ENCODE data around the gene PFKFB1.

Gene PFKFB1

DNA sequence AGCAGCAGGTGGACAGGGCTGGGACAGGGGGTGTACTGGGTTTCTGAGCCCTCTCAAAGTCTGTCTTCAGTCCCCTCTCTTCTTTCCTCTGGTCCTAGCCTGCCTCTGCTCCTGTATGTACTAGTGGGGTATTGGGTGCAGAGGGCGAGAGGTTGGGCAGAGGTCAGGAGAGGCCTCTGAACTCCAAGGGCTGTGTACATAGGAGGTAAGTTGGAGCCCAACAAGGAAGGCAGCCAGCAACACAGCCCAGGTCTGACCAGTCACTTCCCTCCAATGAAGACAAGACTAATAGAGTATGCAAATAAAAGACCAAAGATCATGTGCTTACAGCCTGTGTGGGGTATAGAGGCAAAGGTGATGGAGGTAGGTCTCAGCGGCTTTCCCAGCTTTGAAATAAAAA is at the start of gene PFKFB1:
Gene PFKFB1, minus strand, starts transcription at position 90 of the 400 bp plus-strand sequence. CDS start 181 bp downstream, outside the sequence.
- DNase-seq (ENCODE audit: low read depth), result no peak

DNA sequence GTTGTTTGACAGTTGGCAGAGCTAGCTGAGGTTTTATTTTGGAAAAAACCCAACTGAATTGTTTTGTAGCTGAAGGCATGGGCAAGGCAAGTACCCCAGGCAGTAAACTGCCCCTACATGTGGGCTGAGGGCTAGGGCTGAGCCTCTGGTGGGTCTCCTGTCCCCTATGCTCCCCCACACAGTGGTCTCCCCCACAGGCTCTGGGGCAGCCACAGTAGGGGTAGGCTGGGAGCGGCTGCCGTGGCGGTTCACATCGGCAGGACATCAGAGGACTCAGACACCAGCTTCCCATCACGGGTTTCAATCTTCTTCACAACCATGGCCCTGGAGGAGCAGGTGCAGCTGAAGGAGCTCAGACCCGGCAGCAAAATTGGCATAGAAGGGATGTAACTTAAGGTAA is 47.5 kb upstream of the PFKFB1 start:
- no peak for DNase-seq (ENCODE audit: low read depth)

GRCh38 chrX:55039471-55039870 is 45.5 kb upstream of the PFKFB1 start:
- DNase-seq (ENCODE audit: low read depth), result no peak

GRCh38 chrX:55033429-55033828 is 39.4 kb upstream of the PFKFB1 start:
- no peak for DNase-seq (ENCODE audit: low read depth)

DNA sequence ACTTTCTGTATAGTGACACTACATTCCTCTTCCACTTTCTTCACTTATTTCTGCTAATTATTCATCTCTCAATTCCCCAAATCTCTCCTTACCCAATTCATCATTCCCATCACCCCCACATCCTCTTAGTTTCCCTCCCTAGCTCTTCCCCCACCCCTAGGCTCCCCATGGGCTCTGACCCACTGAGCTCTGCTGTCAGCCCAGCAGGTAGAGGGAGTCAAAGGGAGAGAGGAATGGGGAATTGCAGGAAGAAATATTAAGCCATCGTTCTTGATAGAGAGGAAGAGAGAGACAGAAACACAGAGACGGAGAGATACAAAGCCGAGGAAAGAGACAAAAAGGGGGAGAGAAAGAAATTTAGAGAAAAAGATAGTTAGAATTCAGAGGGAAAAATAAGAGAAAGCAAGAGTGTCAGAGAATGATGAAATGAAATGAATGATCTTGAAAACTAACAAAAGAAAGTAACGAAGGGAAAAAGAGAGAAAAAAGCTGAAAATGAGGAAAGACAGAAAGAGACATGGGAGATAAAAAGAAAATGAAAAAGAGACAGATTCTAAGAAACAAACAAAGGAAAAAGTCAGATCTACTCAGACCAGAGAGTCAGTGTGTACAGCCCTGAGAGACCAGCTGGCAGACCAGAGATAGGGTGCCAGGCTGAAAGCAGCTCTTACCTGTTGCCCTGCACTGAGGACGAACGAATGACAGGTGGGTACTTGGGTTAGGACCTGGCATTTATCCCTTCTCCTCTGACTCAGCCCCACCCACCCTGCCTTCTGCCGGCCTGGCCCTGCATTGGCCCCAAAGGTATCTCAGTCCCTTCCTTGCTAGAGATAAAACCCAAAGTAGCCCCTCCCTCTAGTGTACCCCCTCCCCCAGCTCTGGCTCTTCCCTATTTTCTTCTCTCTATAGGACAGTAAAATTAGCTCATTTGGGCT is 36.5 kb upstream of the PFKFB1 start, which contains the start of gene ALAS2:
Gene ALAS2, minus strand, starts transcription at position 707 of the 935 bp plus-strand sequence. CDS start 4,977 bp downstream, outside the sequence.
- no peak for DNase-seq (ENCODE audit: low read depth)

- DNase-seq (ENCODE audit: low read depth), result no peak
Observed at GRCh38 chrX:55029291-55029690, 35.3 kb upstream of the PFKFB1 start.

DNA sequence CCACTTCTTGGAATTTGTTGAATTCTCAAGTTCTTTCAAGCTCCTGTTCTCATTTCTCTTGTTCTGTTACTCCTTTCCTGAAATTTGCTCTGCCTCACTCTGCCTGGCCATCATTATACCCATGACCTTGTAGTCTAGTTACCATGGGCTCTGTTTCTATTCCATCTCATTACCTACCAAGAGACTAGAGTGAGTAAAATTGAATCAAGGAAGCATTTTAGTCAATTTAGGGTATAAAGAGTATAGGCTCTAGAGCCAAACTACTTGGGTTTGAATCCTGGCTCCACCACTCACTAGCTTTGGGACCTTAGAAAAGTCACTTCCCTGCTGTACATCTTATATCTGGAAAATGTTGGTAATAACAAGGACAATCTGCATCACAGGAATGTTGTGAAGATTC is 34.6 kb upstream of the PFKFB1 start:
- no peak for DNase-seq (ENCODE audit: low read depth)

GRCh38 chrX:55028040-55028439 is 34.1 kb upstream of the PFKFB1 start:
- no peak for DNase-seq (ENCODE audit: low read depth)

DNA sequence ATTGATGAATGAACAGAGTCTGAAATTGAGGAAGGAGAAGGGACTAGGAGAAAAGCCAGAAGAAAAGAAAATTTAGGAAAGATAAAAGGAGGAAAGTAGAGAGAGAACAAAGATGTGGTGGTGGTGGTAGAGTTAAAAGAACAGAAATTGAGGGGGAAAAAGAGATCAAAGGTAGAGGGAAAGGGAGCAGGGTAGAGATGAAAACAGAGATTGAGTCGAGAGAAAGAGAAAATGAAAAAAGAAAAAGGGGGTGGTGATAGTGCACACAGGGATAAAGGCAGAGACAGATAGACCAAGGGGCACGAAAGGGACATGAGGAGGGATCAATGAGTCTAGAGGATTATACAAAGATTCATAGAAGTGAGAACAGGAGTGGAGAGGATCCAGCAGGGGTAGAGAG is 32.9 kb upstream of the PFKFB1 start:
- no peak for DNase-seq (ENCODE audit: low read depth)

GRCh38 chrX:55026143-55026542 is 32.2 kb upstream of the PFKFB1 start:
- DNase-seq (ENCODE audit: low read depth), result no peak

DNA sequence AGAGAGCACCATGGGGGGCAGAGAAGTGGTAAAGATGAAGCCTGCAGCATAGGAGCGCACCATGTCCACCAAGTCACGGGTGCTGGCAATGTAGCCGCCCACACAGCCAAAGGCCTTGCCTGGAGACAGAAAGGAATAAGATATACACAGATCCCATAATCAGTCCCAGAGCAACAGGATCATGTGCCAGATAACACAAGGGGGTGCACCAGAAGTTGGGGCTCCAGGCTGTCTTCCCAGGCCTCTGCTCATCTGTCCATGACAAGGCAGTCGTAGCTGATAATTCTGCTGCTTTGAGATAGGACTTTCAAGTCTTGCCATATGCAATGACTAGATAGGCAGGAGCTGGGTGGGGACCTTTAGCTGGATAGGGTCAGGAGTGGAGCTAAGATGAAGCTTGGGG is 20.9 kb upstream of the PFKFB1 start:
- no peak for DNase-seq (ENCODE audit: low read depth)

DNA sequence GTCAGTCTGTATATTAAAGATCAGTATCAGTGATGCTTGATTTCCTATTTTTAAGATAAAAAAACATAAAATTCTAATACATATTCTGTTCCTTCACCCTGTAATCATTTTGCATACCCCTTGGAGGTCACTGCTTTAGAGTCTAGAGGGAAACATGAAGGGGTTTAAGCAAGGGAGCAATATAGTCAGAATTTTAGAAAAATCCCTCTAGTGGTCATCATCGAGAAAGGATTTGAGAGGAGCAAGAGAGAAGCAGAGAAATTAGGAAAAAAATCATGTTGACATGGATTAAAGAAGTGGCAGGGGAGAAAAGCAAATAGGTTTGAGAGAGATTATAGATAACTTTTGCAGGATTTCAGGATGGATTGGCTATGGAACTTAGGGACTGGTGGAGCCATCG is 17.3 kb upstream of the PFKFB1 start:
- no peak for DNase-seq (ENCODE audit: low read depth)

DNA sequence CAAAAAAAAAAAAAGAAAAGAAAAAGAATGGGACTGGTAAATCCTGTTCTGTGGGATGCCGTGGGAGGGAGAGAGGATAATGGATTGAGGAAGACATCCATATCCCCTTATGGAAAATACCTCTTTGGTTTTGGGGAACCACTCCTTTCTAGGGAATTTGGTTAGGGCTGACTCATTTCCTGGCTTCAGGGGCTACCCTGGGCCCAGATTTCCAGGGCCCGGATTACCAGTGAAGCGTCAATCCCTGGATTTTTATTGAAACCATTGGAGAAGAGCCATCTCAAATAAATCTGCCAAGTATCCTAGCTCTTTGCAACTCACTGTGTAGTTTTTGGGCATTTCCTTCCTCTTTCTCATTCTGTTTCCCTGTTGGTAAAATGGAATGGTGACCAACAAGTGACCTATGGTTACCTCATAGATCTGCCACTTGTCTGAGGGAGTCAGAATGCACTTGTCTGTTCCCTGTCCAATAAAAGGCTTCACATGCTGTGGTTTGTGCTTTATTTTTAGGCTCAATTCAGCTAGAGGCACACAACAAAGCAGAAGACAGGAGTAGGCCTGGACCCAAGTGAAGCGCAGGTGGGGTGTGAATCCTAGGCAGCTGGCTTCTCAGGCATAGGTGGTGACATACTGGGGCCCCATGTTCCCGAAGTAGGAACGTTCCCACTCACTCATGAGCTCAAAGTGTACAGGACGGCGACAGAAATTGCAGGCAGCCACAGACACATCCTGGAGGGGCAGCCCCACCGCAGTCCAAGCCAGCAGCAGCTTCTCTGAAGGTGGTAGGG is 14.8 kb upstream of the PFKFB1 start:
- no peak for DNase-seq (ENCODE audit: low read depth)

GRCh38 chrX:55007656-55008055 is 13.7 kb upstream of the PFKFB1 start:
- DNase-seq (ENCODE audit: low read depth), result no peak

GRCh38 chrX:55006827-55007621 is 13.0 kb upstream of the PFKFB1 start:
- DNase-seq (ENCODE audit: low read depth), result no peak

GRCh38 chrX:55005256-55005655 is 11.3 kb upstream of the PFKFB1 start:
- DNase-seq (ENCODE audit: low read depth), result no peak

- no peak for DNase-seq (ENCODE audit: low read depth)
Observed at GRCh38 chrX:55004231-55004630, 10.2 kb upstream of the PFKFB1 start.

DNA sequence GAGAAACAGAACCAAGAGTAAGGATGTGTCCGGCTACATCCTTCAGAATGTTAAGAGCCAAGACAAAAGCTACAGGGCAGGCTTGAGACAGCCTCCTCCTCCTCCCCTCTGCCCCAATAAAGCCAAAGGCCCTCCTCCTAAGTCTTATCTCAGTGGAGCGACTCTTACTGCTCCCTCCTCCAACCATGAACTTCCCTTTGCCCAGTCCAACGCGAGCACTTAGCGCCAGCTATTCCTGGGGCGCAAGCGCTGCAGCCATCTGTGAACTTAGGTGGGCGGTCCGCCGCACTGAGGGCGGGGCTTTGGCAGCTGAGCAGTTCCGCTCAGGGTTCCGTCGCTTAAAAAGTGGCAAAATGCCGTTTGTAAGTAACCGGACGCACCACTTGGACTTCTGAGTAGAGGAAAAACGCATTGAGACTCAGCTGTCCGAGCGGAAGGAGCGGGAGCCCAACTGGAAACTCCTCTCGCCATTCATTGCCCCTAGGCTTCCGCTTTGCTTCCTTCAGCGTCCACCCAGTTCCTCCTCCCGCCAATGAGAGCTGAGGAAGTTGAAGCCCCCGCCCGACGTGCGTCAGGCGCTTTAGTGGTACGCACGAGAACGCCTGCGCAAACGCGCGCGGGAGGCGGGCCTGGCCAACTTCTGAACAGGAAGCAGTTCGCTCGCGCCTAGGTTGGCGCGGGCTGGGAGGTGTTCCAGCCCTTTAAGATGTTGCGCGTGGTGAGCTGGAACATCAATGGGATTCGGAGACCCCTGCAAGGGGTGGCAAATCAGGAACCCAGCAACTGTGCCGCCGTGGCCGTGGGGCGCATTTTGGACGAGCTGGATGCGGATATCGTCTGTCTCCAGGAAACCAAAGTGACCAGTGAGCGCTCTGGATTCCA is 6.0 kb upstream of the PFKFB1 start, which contains the start of gene APEX2:
Gene APEX2, plus strand, starts transcription at position 647 of the 882 bp plus-strand sequence. Its CDS starts 60 bp downstream, at position 707.
- DNase-seq (ENCODE audit: low read depth), result peak; percentile 80

DNA sequence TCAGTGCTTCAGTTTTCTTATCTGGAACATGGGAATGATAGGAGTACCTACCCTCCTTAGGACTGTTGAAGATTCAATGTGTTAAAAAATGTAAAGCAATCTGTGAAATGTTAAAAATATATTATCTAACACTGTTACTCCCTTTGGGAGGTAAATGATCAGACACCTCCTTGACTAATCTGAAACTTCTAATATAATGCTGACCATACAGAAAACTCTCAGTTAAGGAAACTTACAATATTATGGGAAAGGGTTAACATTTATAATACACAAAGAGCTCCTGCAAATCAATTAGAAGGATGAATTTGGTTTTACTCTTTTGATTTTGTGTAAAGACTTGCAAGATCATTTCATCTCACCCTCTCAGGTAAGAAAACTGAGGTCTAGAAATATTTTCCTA is 1.6 kb upstream of the PFKFB1 start:
- DNase-seq (ENCODE audit: low read depth), result no peak

DNA sequence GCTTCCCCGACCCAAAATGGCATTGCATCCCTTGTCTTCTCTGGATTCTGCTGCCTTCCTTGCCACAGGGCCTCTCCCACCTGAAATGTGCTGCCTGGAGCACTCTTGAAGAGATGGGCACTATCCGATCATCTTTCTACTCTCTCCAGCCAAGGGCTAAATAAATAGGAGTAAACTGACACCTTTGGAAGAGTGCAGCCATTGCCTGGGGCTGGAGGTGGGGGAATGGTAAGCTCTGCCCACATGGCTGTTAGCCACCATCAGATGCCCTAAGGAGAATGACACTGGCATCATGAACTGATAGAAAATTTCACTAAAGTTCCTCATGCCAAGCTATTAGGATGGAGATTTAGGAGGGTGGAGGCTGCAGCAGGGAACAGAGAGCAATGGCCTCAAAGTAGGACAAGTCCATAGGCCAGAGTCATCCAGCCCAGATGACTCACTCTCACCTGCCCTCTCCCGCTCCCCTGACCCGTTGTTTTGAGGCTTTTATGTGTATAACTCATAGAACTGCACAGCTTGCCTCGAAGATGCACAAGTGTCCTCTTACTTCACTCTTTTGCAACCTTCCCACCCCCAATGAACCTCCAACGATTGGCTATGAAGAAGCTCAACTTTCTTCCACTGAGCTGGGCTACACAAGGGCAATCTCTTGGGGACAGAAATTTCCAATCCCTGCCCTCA is 822 bp upstream of the PFKFB1 start:
- DNase-seq (ENCODE audit: low read depth), result no peak

Measured in activated T-helper 9 cell treated with anti-CD3 and anti-CD28 coated beads, Interleukin-2, amount 50 U/mL, for 16 hours (primary cell).